H1 (cell line): ENCODE measurements around the gene TSHZ2.

Source experiments
- CTCF ChIP-seq, 3 experiments: IDR thresholded peaks; 1 replicate in 2 of 3; 2 replicates in 1 of 3; pipeline versions ENCODE4 v1.5.1 to v1.6.1; 2011; ENCODE audit warnings: low read length in 3 of 3, mild to moderate bottlenecking in 3 of 3, inconsistent platforms in 2 of 3, low read depth in 1 of 3, moderate library complexity in 1 of 3; ENCODE audit not compliant: insufficient read depth in 1 of 3; ENCODE audit errors: control extremely low read depth in 1 of 3
- HDAC2 ChIP-seq, 2 experiments: fragments of 300-600 bp in 1 of 2; sonication (generic) in 1 of 2; IDR thresholded peaks; 2 replicates each; pipeline ENCODE4 v1.6.1; 2011 to 2012; ENCODE audit warnings: low read depth in 2 of 2, low read length in 2 of 2, mild to moderate bottlenecking in 2 of 2, moderate library complexity in 2 of 2, borderline replicate concordance in 1 of 2, inconsistent platforms in 1 of 2
- RAD21 ChIP-seq, 2 experiments: IDR thresholded peaks in 1 of 2; conservative IDR thresholded peaks in 1 of 2; 2 replicates each; pipeline ENCODE4 v1.6.1; 2011; ENCODE audit warnings: low read depth in 2 of 2, low read length in 2 of 2, improper control_type of control experiment in 1 of 2, inconsistent platforms in 1 of 2, mild to moderate bottlenecking in 1 of 2, moderate library complexity in 1 of 2
- TCF12 ChIP-seq: IDR thresholded peaks from 2 replicates; pipeline ENCODE4 v1.6.1; 2011; ENCODE audit warnings: low read depth, mild to moderate bottlenecking, low read length

GRCh38 chr20:53168491-53168890 lies 196.3 kb downstream of the TSHZ2 start:
- TF ChIP-seq TCF12 (no peak), CTCF (IDR thresholded peaks at IDR 0.05; ENCODE audit: control extremely low read depth in 1 of 3, insufficient read depth in 1 of 3, low read depth in 1 of 3, low read length in 3 of 3) (no peak), RAD21 (IDR thresholded peaks at IDR 0.05 in 1 of 2, conservative IDR thresholded peaks at IDR 0.05 in 1 of 2; ENCODE audit: low read depth in 2 of 2, low read length in 2 of 2) (no peak), HDAC2 (IDR thresholded peaks at IDR 0.05; ENCODE audit: borderline replicate concordance in 1 of 2, low read depth in 2 of 2, low read length in 2 of 2) (no peak)
